WTC11 (cell line): ENCODE measurements around the gene TUB. TPM values are rescaled to one million over a fixed set of nuclear protein-coding genes. Genes with fewer than 3 reads are reported as not detected.

Source experiments
- ATAC-seq: fragments of 200-7000 bp; cut with Tn5 transposase; 2 replicates; pipeline ENCODE4 v1.10.0; 2021; ENCODE audit warnings: mild to moderate bottlenecking, moderate library complexity
- CTCF ChIA-PET: fragments of 300-600 bp; sonication (Branson Sonifier 250); formaldehyde crosslinking; loops from one replicate; lab custom pipeline; 2021; ENCODE audit warnings: antibody characterized with exemption; lab: Charles Lee
- POLR2A ChIA-PET: fragments of 350-600 bp; sonication (Branson Sonifier 250); formaldehyde crosslinking; loops from one replicate; lab custom pipeline; 2021; ENCODE audit warnings: antibody characterized with exemption; lab: Charles Lee
- DNase-seq: peaks from one replicate; pipeline ENCODE4 v3.0.0; 2021; ENCODE audit warnings: low spot score
- H3K27ac Mint-ChIP-seq: 2 replicates; pipeline ENCODE4 v1.8.0; 2021; ENCODE audit warnings: mixed read lengths
- H3K27me3 Mint-ChIP-seq: 2 replicates; pipeline ENCODE4 v1.8.0; 2021; ENCODE audit warnings: low read depth, mild to moderate bottlenecking, moderate library complexity, mixed read lengths
- H3K36me3 Mint-ChIP-seq: 2 replicates; pipeline ENCODE4 v1.8.0; 2021; ENCODE audit warnings: mixed read lengths
- H3K4me1 Mint-ChIP-seq: 2 replicates; pipeline ENCODE4 v1.8.0; 2022; ENCODE audit warnings: mixed read lengths
- H3K4me3 Mint-ChIP-seq: 2 replicates; pipeline ENCODE4 v1.8.0; 2021; ENCODE audit warnings: mild to moderate bottlenecking, moderate library complexity, mixed read lengths
- H3K9me3 Mint-ChIP-seq: 2 replicates; pipeline ENCODE4 v1.8.0; 2021; ENCODE audit warnings: mixed read lengths
- CREM ChIP-seq: sonication (generic); formaldehyde crosslinking; IDR thresholded peaks from 2 replicates; pipeline ENCODE4 v1.8.1; 2022; ENCODE audit warnings: mild to moderate bottlenecking, missing genetic modification reagents, moderate library complexity
- ELF4 ChIP-seq: sonication (generic); formaldehyde crosslinking; IDR thresholded peaks from 2 replicates; pipeline ENCODE4 v1.8.1; 2022; ENCODE audit warnings: low read depth, mild to moderate bottlenecking, moderate library complexity, missing genetic modification reagents
- EMX1 ChIP-seq: fragments of 250-450 bp; sonication (Bioruptor Pico); IDR thresholded peaks from 2 replicates; pipeline ENCODE4 v1.8.0; 2021; ENCODE audit warnings: mild to moderate bottlenecking
- FOXP1 ChIP-seq: sonication (generic); formaldehyde crosslinking; IDR thresholded peaks from 2 replicates; pipeline ENCODE4 v1.8.0; 2022; ENCODE audit warnings: missing genetic modification reagents, mild to moderate bottlenecking, moderate library complexity, borderline replicate concordance
- GRHL2 ChIP-seq: fragments of 250-450 bp; sonication (Bioruptor Pico); IDR thresholded peaks from 2 replicates; pipeline ENCODE4 v1.8.0; 2022; ENCODE audit warnings: mild to moderate bottlenecking, moderate library complexity; ENCODE audit not compliant: insufficient replicate concordance, severe bottlenecking
- JUN ChIP-seq: sonication (generic); formaldehyde crosslinking; IDR thresholded peaks from 2 replicates; pipeline ENCODE4 v1.8.0; 2023; ENCODE audit warnings: mild to moderate bottlenecking, missing genetic modification reagents
- NFATC4 ChIP-seq: fragments of 250-450 bp; sonication (Bioruptor Pico); IDR thresholded peaks from 2 replicates; pipeline ENCODE4 v1.9.0; 2021; ENCODE audit warnings: mild to moderate bottlenecking
- NFYB ChIP-seq: sonication (generic); formaldehyde crosslinking; conservative IDR thresholded peaks from 2 replicates; pipeline ENCODE4 v1.8.0; 2022; ENCODE audit warnings: low read depth, missing genetic modification reagents
- ZNF317 ChIP-seq: sonication (generic); formaldehyde crosslinking; IDR thresholded peaks from 2 replicates; pipeline ENCODE4 v1.8.1; 2023; ENCODE audit warnings: low read depth, mild to moderate bottlenecking, moderate library complexity, missing genetic modification reagents, borderline replicate concordance
- total RNA-seq: library from RNA; stranded (reverse); gene quantifications from 3 replicates; pipeline ENCODE4 v1.2.3, GENCODE V29; 2021
- TF ChIP-seq, protein P1 (sequence below): fragments of 250-450 bp; sonication (Bioruptor Pico); IDR thresholded peaks from 2 replicates; pipeline ENCODE4 v1.8.0; 2021; ENCODE audit warnings: mild to moderate bottlenecking
- TF ChIP-seq, protein P2 (sequence below): fragments of 200-600 bp; IDR thresholded peaks from 2 replicates; pipeline ENCODE4 v1.8.0; 2022; ENCODE audit warnings: antibody characterized with exemption
- TF ChIP-seq, protein P3 (sequence below): sonication (generic); formaldehyde crosslinking; IDR thresholded peaks from 2 replicates; pipeline ENCODE4 v1.8.1; 2022; ENCODE audit warnings: missing genetic modification reagents, borderline replicate concordance
- TF ChIP-seq, protein P4 (sequence below): sonication (generic); formaldehyde crosslinking; IDR thresholded peaks from 2 replicates; pipeline ENCODE4 v1.8.0; 2022; ENCODE audit warnings: missing genetic modification reagents
- TF ChIP-seq, protein P5 (sequence below): sonication (generic); formaldehyde crosslinking; IDR thresholded peaks from 2 replicates; pipeline ENCODE4 v1.8.0; 2023; ENCODE audit warnings: missing genetic modification reagents
- TF ChIP-seq, protein P6 (sequence below): fragments of 250-450 bp; sonication (Bioruptor Pico); IDR thresholded peaks from 2 replicates; pipeline ENCODE4 v2.1.2; 2022; ENCODE audit warnings: mild to moderate bottlenecking, moderate library complexity
- TF ChIP-seq, protein P7 (sequence below): sonication (generic); formaldehyde crosslinking; IDR thresholded peaks from 2 replicates; pipeline ENCODE4 v1.8.0; 2022; ENCODE audit warnings: mild to moderate bottlenecking, missing genetic modification reagents
- TF ChIP-seq, protein P8 (sequence below): sonication (generic); formaldehyde crosslinking; conservative IDR thresholded peaks from 2 replicates; pipeline ENCODE4 v1.8.1; 2023; ENCODE audit warnings: mild to moderate bottlenecking, low read depth, missing genetic modification reagents, moderate library complexity

TUB gene
- total RNA-seq, 1 experiment from 2014 or later = 32.1 TPM

DNA sequence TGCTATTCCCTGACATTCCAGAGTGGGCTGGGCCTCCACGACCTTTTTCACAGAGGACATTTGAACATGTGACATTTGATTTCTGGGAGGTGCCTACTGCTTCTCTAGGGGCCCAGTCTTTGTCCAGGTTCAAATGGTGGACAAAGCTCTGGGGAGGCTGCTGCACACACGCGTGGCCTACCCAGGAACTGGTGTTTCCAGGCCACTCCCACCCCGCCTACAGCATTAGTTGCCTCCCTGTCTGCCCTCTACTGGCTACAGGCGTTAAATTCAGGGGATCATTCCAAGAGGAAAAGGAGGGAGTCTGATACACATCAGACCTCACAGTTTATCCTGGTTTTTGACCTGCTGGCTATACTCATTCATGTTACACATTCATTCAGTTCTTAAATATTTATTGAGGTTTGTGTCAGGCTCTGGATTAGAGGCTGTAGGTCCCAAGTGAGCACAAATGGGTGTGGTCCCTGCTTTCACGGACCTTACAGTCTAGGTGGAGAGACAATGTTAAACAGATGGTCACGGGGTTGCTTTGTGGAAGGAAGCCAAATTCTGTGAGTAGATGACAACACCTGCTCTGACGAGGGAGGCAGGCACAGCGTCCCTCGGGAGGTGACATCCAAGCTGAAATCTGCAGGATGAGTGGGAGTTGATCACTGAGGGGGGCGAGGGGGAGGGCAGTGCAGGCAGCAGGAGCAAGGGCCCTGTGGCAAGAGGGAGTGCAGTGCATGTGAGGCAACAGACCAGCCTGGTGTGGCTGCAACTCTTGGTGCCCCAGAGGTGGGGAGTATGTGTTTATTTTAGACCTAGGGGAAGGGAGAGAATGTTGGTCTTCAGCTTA, 11.8 kb downstream of the TUB start:
- H3K27ac Mint-ChIP-seq = no peak overlapping the region
- POLR2A ChIA-PET = interaction anchor here (1.5 kb wide), 1 partner anchor 86 kb away, joined by 3 read pairs; no protein-coding TSS in a partner anchor
- no peak overlapping the region for H3K4me3 Mint-ChIP-seq
- peaks cover 5% of the 10 kb centered on the region for H3K4me1 Mint-ChIP-seq
- H3K27me3 Mint-ChIP-seq = no peaks in the 10 kb centered on the region
- DNase-seq (peak; percentile 70), ATAC-seq (peak; percentile 83)
- no peaks in the 10 kb centered on the region for H3K9me3 Mint-ChIP-seq
- TF ChIP-seq, protein P1, sequence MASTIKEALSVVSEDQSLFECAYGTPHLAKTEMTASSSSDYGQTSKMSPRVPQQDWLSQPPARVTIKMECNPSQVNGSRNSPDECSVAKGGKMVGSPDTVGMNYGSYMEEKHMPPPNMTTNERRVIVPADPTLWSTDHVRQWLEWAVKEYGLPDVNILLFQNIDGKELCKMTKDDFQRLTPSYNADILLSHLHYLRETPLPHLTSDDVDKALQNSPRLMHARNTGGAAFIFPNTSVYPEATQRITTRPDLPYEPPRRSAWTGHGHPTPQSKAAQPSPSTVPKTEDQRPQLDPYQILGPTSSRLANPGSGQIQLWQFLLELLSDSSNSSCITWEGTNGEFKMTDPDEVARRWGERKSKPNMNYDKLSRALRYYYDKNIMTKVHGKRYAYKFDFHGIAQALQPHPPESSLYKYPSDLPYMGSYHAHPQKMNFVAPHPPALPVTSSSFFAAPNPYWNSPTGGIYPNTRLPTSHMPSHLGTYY (CRISPR knock-in tag) = no peak
- TF ChIP-seq, protein P2, sequence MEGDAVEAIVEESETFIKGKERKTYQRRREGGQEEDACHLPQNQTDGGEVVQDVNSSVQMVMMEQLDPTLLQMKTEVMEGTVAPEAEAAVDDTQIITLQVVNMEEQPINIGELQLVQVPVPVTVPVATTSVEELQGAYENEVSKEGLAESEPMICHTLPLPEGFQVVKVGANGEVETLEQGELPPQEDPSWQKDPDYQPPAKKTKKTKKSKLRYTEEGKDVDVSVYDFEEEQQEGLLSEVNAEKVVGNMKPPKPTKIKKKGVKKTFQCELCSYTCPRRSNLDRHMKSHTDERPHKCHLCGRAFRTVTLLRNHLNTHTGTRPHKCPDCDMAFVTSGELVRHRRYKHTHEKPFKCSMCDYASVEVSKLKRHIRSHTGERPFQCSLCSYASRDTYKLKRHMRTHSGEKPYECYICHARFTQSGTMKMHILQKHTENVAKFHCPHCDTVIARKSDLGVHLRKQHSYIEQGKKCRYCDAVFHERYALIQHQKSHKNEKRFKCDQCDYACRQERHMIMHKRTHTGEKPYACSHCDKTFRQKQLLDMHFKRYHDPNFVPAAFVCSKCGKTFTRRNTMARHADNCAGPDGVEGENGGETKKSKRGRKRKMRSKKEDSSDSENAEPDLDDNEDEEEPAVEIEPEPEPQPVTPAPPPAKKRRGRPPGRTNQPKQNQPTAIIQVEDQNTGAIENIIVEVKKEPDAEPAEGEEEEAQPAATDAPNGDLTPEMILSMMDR = peak; percentile 36; the same call in 1 of the 2 replicates
- CTCF ChIA-PET = interaction anchor here (1.3 to 10.3 kb wide), 8 partner anchors 13 to 171 kb away, joined by 3 to 278 read pairs (median 60); partner anchors contain the start of genes LMO1 and TUB
- peaks cover 25% of the 10 kb centered on the region for H3K36me3 Mint-ChIP-seq

DNA sequence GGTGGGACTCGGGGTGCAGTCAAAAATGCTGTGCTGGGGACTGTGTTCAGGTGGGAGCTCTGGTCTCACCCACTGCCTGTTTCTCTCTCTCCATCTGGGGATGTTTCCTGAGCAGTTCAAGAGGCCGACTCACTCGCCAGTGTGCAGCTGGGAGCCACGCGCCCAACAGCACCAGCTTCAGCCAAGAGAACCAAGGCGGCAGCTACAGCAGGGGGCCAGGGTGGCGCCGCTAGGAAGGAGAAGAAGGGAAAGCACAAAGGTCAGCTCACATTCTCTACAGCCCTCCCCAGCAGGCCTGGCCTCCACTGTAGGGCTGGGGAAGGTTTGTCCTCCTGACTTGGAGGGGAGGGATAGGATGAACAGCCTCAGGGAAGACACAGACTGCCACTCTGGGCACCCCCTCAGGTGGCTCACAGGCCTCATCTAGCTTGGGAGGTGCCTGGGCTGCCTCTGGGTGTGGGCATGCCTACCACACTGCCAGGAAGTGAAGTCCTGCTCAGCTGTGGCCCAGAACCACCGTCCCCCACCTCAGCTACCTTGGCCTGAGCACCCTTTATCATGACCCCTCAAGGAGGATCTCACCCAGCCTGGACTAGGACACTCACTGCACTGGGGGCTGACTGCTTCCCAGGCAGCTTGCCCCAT, 13.0 kb downstream of the TUB start:
- ChIA-PET POLR2A (interaction anchor here (1.5 kb wide), 1 partner anchor 88 kb away, joined by 3 read pairs; no protein-coding TSS in a partner anchor), CTCF (interaction anchor here (1.8 to 10.3 kb wide), 3 partner anchors 39 to 88 kb away, joined by 13 to 278 read pairs (median 141); no protein-coding TSS in a partner anchor)
- Mint-ChIP-seq H3K4me3 (no peak overlapping the region), H3K27me3 (no peaks in the 10 kb centered on the region), H3K36me3 (peaks cover 25% of the 10 kb centered on the region), H3K9me3 (no peaks in the 10 kb centered on the region), H3K4me1 (peaks cover 5% of the 10 kb centered on the region), H3K27ac (no peak overlapping the region)
- ATAC-seq (no peak), DNase-seq (no peak)
- TF ChIP-seq ZNF317 (CRISPR knock-in tag) = no peak
- TF ChIP-seq, protein P3, sequence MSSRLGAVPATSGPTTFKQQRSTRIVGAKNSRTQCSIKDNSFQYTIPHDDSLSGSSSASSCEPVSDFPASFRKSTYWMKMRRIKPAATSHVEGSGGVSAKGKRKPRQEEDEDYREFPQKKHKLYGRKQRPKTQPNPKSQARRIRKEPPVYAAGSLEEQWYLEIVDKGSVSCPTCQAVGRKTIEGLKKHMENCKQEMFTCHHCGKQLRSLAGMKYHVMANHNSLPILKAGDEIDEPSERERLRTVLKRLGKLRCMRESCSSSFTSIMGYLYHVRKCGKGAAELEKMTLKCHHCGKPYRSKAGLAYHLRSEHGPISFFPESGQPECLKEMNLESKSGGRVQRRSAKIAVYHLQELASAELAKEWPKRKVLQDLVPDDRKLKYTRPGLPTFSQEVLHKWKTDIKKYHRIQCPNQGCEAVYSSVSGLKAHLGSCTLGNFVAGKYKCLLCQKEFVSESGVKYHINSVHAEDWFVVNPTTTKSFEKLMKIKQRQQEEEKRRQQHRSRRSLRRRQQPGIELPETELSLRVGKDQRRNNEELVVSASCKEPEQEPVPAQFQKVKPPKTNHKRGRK (CRISPR knock-in tag) = no peak
- TF ChIP-seq, protein P4, sequence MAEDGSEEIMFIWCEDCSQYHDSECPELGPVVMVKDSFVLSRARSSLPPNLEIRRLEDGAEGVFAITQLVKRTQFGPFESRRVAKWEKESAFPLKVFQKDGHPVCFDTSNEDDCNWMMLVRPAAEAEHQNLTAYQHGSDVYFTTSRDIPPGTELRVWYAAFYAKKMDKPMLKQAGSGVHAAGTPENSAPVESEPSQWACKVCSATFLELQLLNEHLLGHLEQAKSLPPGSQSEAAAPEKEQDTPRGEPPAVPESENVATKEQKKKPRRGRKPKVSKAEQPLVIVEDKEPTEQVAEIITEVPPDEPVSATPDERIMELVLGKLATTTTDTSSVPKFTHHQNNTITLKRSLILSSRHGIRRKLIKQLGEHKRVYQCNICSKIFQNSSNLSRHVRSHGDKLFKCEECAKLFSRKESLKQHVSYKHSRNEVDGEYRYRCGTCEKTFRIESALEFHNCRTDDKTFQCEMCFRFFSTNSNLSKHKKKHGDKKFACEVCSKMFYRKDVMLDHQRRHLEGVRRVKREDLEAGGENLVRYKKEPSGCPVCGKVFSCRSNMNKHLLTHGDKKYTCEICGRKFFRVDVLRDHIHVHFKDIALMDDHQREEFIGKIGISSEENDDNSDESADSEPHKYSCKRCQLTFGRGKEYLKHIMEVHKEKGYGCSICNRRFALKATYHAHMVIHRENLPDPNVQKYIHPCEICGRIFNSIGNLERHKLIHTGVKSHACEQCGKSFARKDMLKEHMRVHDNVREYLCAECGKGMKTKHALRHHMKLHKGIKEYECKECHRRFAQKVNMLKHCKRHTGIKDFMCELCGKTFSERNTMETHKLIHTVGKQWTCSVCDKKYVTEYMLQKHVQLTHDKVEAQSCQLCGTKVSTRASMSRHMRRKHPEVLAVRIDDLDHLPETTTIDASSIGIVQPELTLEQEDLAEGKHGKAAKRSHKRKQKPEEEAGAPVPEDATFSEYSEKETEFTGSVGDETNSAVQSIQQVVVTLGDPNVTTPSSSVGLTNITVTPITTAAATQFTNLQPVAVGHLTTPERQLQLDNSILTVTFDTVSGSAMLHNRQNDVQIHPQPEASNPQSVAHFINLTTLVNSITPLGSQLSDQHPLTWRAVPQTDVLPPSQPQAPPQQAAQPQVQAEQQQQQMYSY (CRISPR knock-in tag) = no peak
- TF ChIP-seq, protein P5, sequence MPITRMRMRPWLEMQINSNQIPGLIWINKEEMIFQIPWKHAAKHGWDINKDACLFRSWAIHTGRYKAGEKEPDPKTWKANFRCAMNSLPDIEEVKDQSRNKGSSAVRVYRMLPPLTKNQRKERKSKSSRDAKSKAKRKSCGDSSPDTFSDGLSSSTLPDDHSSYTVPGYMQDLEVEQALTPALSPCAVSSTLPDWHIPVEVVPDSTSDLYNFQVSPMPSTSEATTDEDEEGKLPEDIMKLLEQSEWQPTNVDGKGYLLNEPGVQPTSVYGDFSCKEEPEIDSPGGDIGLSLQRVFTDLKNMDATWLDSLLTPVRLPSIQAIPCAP = no peak
- no peak for TF ChIP-seq JUN (CRISPR knock-in tag)
- TF ChIP-seq, protein P6, sequence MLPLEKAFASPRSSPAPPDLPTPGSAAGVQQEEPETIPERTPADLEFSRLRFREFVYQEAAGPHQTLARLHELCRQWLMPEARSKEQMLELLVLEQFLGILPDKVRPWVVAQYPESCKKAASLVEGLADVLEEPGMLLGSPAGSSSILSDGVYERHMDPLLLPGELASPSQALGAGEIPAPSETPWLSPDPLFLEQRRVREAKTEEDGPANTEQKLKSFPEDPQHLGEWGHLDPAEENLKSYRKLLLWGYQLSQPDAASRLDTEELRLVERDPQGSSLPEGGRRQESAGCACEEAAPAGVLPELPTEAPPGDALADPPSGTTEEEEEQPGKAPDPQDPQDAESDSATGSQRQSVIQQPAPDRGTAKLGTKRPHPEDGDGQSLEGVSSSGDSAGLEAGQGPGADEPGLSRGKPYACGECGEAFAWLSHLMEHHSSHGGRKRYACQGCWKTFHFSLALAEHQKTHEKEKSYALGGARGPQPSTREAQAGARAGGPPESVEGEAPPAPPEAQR (CRISPR knock-in tag) = no peak
- TF ChIP-seq FOXP1 (CRISPR knock-in tag) = no peak
- TF ChIP-seq CREM (CRISPR knock-in tag) = no peak
- no peak for TF ChIP-seq ELF4 (CRISPR knock-in tag)
- TF ChIP-seq NFYB (CRISPR knock-in tag) = no peak
- TF ChIP-seq, protein P7, sequence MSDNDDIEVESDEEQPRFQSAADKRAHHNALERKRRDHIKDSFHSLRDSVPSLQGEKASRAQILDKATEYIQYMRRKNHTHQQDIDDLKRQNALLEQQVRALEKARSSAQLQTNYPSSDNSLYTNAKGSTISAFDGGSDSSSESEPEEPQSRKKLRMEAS (CRISPR knock-in tag) = no peak
- TF ChIP-seq EMX1 (CRISPR knock-in tag) = no peak
- no peak for TF ChIP-seq NFATC4
- TF ChIP-seq, protein P8, sequence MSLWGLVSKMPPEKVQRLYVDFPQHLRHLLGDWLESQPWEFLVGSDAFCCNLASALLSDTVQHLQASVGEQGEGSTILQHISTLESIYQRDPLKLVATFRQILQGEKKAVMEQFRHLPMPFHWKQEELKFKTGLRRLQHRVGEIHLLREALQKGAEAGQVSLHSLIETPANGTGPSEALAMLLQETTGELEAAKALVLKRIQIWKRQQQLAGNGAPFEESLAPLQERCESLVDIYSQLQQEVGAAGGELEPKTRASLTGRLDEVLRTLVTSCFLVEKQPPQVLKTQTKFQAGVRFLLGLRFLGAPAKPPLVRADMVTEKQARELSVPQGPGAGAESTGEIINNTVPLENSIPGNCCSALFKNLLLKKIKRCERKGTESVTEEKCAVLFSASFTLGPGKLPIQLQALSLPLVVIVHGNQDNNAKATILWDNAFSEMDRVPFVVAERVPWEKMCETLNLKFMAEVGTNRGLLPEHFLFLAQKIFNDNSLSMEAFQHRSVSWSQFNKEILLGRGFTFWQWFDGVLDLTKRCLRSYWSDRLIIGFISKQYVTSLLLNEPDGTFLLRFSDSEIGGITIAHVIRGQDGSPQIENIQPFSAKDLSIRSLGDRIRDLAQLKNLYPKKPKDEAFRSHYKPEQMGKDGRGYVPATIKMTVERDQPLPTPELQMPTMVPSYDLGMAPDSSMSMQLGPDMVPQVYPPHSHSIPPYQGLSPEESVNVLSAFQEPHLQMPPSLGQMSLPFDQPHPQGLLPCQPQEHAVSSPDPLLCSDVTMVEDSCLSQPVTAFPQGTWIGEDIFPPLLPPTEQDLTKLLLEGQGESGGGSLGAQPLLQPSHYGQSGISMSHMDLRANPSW (CRISPR knock-in tag) = no peak
- TF ChIP-seq GRHL2 = no peak
